Activated CD4-positive, alpha-beta T cell treated with anti-CD3 and anti-CD28 coated beads, Interleukin-2, amount 10 ng/mL, durations not matched to agents 7 days and 5 days (primary cell): ENCODE results near the gene GRM4. TPM values are rescaled to one million over a fixed set of nuclear protein-coding genes. Genes with fewer than 3 reads are reported as not detected.

Source experiments
- CTCF ChIA-PET: fragments of 350-600 bp; sonication (Branson Sonifier 250); formaldehyde crosslinking; loops from one replicate; lab custom pipeline; 2021; ENCODE audit warnings: antibody characterized with exemption; lab: Charles Lee
- POLR2A ChIA-PET: fragments of 350-600 bp; sonication (Branson Sonifier 250); formaldehyde crosslinking; loops from one replicate; lab custom pipeline; 2021; ENCODE audit warnings: antibody characterized with exemption; lab: Charles Lee
- DNase-seq: peaks from one replicate; pipeline ENCODE4 v3.0.0-alpha.2; 2020
- H3K27ac Mint-ChIP-seq: one replicate; pipeline ENCODE4 v1.8.0; 2021; ENCODE audit warnings: mild to moderate bottlenecking, moderate library complexity, mixed read lengths
- H3K27me3 Mint-ChIP-seq: one replicate; pipeline ENCODE4 v1.8.0; 2021; ENCODE audit warnings: mixed read lengths
- H3K36me3 Mint-ChIP-seq: one replicate; pipeline ENCODE4 v1.8.0; 2021; ENCODE audit warnings: low read depth, mixed read lengths
- H3K4me1 Mint-ChIP-seq: one replicate; pipeline ENCODE4 v1.8.0; 2021; ENCODE audit warnings: mixed read lengths
- H3K4me3 Mint-ChIP-seq: one replicate; pipeline ENCODE4 v1.8.0; 2021; ENCODE audit warnings: mild to moderate bottlenecking, moderate library complexity, mixed read lengths
- H3K9me3 Mint-ChIP-seq: one replicate; pipeline ENCODE4 v1.8.0; 2021; ENCODE audit warnings: mixed read lengths
- total RNA-seq, 2 experiments: library from RNA; stranded (reverse); gene quantifications; one replicate each; pipeline ENCODE4 v1.2.3, GENCODE V29; 2021

The GRM4 gene
- total RNA-seq, 2 experiments from 2014 or later = not detected

GRCh38 chr6:34094474-34095135, 51.3 kb downstream of the GRM4 start:
- CTCF ChIA-PET = interaction anchor here (1.0 to 1.2 kb wide), 3 partner anchors 10 to 21 kb away, joined by 3 read pairs; no protein-coding TSS in a partner anchor
- Mint-ChIP-seq H3K36me3 (no peaks in the 10 kb centered on the region), H3K27ac (no peak overlapping the region), H3K4me3 (no peak overlapping the region), H3K4me1 (no peaks in the 10 kb centered on the region), H3K9me3 (no peaks in the 10 kb centered on the region), H3K27me3 (peaks cover 19% of the 10 kb centered on the region)
- no peak for DNase-seq
- POLR2A ChIA-PET = no interaction called here

- POLR2A ChIA-PET = no interaction called here
- CTCF ChIA-PET = interaction anchor here (1.0 to 1.2 kb wide), 3 partner anchors 9 to 21 kb away, joined by 3 read pairs; no protein-coding TSS in a partner anchor
- Mint-ChIP-seq H3K9me3 (no peaks in the 10 kb centered on the region), H3K27me3 (peaks cover 19% of the 10 kb centered on the region), H3K27ac (no peak overlapping the region), H3K4me1 (no peaks in the 10 kb centered on the region), H3K4me3 (no peak overlapping the region), H3K36me3 (no peaks in the 10 kb centered on the region)
- DNase-seq = no peak
Measured at GRCh38 chr6:34093854-34094430, 51.9 kb downstream of the GRM4 start.

GRCh38 chr6:34093206-34093605, 52.7 kb downstream of the GRM4 start:
- Mint-ChIP-seq H3K27ac (no peak overlapping the region), H3K4me3 (no peak overlapping the region), H3K9me3 (no peaks in the 10 kb centered on the region), H3K36me3 (no peaks in the 10 kb centered on the region), H3K27me3 (peaks cover 19% of the 10 kb centered on the region), H3K4me1 (no peaks in the 10 kb centered on the region)
- no peak for DNase-seq
- CTCF ChIA-PET = no interaction called here
- POLR2A ChIA-PET = no interaction called here

GRCh38 chr6:34092631-34093030, 53.3 kb downstream of the GRM4 start:
- no peak overlapping the region for H3K27ac Mint-ChIP-seq
- H3K9me3 Mint-ChIP-seq = no peaks in the 10 kb centered on the region
- peaks cover 19% of the 10 kb centered on the region for H3K27me3 Mint-ChIP-seq
- CTCF ChIA-PET = interaction anchor here (1.5 kb wide), 1 partner anchor 35 kb away, joined by 3 read pairs; no protein-coding TSS in a partner anchor
- no peak for DNase-seq
- no peak overlapping the region for H3K4me3 Mint-ChIP-seq
- no peaks in the 10 kb centered on the region for H3K36me3 Mint-ChIP-seq
- H3K4me1 Mint-ChIP-seq = no peaks in the 10 kb centered on the region
- POLR2A ChIA-PET = no interaction called here

GRCh38 chr6:34090935-34091334, 55.0 kb downstream of the GRM4 start:
- POLR2A ChIA-PET = no interaction called here
- no peak overlapping the region for H3K4me3 Mint-ChIP-seq
- no peaks in the 10 kb centered on the region for H3K4me1 Mint-ChIP-seq
- DNase-seq = no peak
- peaks cover 16% of the 10 kb centered on the region for H3K27me3 Mint-ChIP-seq
- no peaks in the 10 kb centered on the region for H3K9me3 Mint-ChIP-seq
- no peaks in the 10 kb centered on the region for H3K36me3 Mint-ChIP-seq
- H3K27ac Mint-ChIP-seq = no peak overlapping the region
- CTCF ChIA-PET = interaction anchor here (1.8 kb wide), 1 partner anchor 13 kb away, joined by 4 read pairs; no protein-coding TSS in a partner anchor

- ChIA-PET CTCF (interaction anchor here (1.8 kb wide), 1 partner anchor 13 kb away, joined by 4 read pairs; no protein-coding TSS in a partner anchor), POLR2A (no interaction called here)
- Mint-ChIP-seq H3K4me3 (no peak overlapping the region), H3K36me3 (no peaks in the 10 kb centered on the region), H3K27ac (no peak overlapping the region), H3K27me3 (peaks cover 12% of the 10 kb centered on the region), H3K9me3 (no peaks in the 10 kb centered on the region), H3K4me1 (no peaks in the 10 kb centered on the region)
- no peak for DNase-seq
Measured at GRCh38 chr6:34090529-34090928, 55.4 kb downstream of the GRM4 start.

GRCh38 chr6:34086558-34086957, 59.3 kb downstream of the GRM4 start:
- POLR2A ChIA-PET = no interaction called here
- Mint-ChIP-seq H3K4me1 (no peaks in the 10 kb centered on the region), H3K36me3 (no peaks in the 10 kb centered on the region), H3K4me3 (no peak overlapping the region), H3K9me3 (no peaks in the 10 kb centered on the region), H3K27me3 (no peaks in the 10 kb centered on the region), H3K27ac (no peak overlapping the region)
- CTCF ChIA-PET = no interaction called here
- DNase-seq = no peak

GRCh38 chr6:34085453-34086170, 60.3 kb downstream of the GRM4 start:
- H3K27me3 Mint-ChIP-seq = no peaks in the 10 kb centered on the region
- ChIA-PET POLR2A (no interaction called here), CTCF (interaction anchor here (0.6 to 1.5 kb wide), 2 partner anchors 9 to 48 kb away, joined by 3 to 5 read pairs; no protein-coding TSS in a partner anchor)
- no peak for DNase-seq
- no peaks in the 10 kb centered on the region for H3K36me3 Mint-ChIP-seq
- no peak overlapping the region for H3K4me3 Mint-ChIP-seq
- H3K27ac Mint-ChIP-seq = no peak overlapping the region
- no peaks in the 10 kb centered on the region for H3K4me1 Mint-ChIP-seq
- no peaks in the 10 kb centered on the region for H3K9me3 Mint-ChIP-seq

- ChIA-PET POLR2A (no interaction called here), CTCF (interaction anchor here (0.6 to 1.5 kb wide), 2 partner anchors 10 to 49 kb away, joined by 3 to 5 read pairs; no protein-coding TSS in a partner anchor)
- no peaks in the 10 kb centered on the region for H3K36me3 Mint-ChIP-seq
- H3K27ac Mint-ChIP-seq = no peak overlapping the region
- H3K4me1 Mint-ChIP-seq = no peaks in the 10 kb centered on the region
- no peak for DNase-seq
- H3K4me3 Mint-ChIP-seq = no peak overlapping the region
- no peaks in the 10 kb centered on the region for H3K27me3 Mint-ChIP-seq
- no peaks in the 10 kb centered on the region for H3K9me3 Mint-ChIP-seq
Measured at GRCh38 chr6:34084591-34085290, 61.1 kb downstream of the GRM4 start.

GRCh38 chr6:34082864-34083626, 62.8 kb downstream of the GRM4 start:
- no peak for DNase-seq
- ChIA-PET POLR2A (no interaction called here), CTCF (no interaction called here)
- H3K27me3 Mint-ChIP-seq = no peaks in the 10 kb centered on the region
- H3K4me1 Mint-ChIP-seq = no peaks in the 10 kb centered on the region
- no peaks in the 10 kb centered on the region for H3K9me3 Mint-ChIP-seq
- no peak overlapping the region for H3K4me3 Mint-ChIP-seq
- no peaks in the 10 kb centered on the region for H3K36me3 Mint-ChIP-seq
- H3K27ac Mint-ChIP-seq = no peak overlapping the region

- no peak for DNase-seq
- Mint-ChIP-seq H3K27ac (no peak overlapping the region), H3K4me3 (no peak overlapping the region), H3K27me3 (peaks cover 1% of the 10 kb centered on the region), H3K4me1 (no peaks in the 10 kb centered on the region), H3K36me3 (no peaks in the 10 kb centered on the region), H3K9me3 (no peaks in the 10 kb centered on the region)
- ChIA-PET CTCF (interaction anchor here (0.8 kb wide), 1 partner anchor 30 kb away, joined by 3 read pairs; no protein-coding TSS in a partner anchor), POLR2A (no interaction called here)
Measured at GRCh38 chr6:34082348-34082747, 63.5 kb downstream of the GRM4 start.

GRCh38 chr6:34080357-34080756, 65.5 kb downstream of the GRM4 start:
- POLR2A ChIA-PET = no interaction called here
- H3K27me3 Mint-ChIP-seq = peaks cover 2% of the 10 kb centered on the region
- H3K4me1 Mint-ChIP-seq = no peaks in the 10 kb centered on the region
- H3K4me3 Mint-ChIP-seq = no peak overlapping the region
- no peaks in the 10 kb centered on the region for H3K9me3 Mint-ChIP-seq
- H3K36me3 Mint-ChIP-seq = no peaks in the 10 kb centered on the region
- H3K27ac Mint-ChIP-seq = no peak overlapping the region
- CTCF ChIA-PET = no interaction called here
- no peak for DNase-seq
